ENCODE data around the gene IL17RC. TPM values are rescaled to one million over a fixed set of nuclear protein-coding genes. Genes with fewer than 3 reads are reported as not detected.
A peak's percentile ranks its signal among the peaks of the same experiment; 100 is the strongest.
"Not testable (repeated sequence)": the region's sequence is repeated elsewhere in the genome, so short reads cannot be mapped to it uniquely, and the experiment has no call there.

IL17RC gene
- total RNA-seq, 4 donors from 2014 or later, result 22.3 to 125 (median 123) TPM

GRCh38 chr3:9896755-9897407, 20.0 kb upstream of the IL17RC start:
- peak in 1 of 2 donors; percentile 14 for TF ChIP-seq POLR2A (IDR thresholded peaks at IDR 0.05)
- not testable (repeated sequence) for H3K27me3 ChIP-seq, DNase-seq, H3K4me3 ChIP-seq, H3K9me3 ChIP-seq
- H3K36me3 ChIP-seq, result peaks cover 0 to 13% (median 0%) of the 10 kb centered on the region in 3 donors
- peak overlapping the region in 3 of 4 donors; percentile 38 to 94 (median 90) for H3K27ac ChIP-seq
- peaks cover 0 to 40% (median 1%) of the 10 kb centered on the region in 4 donors for H3K4me1 ChIP-seq

GRCh38 chr3:9897408-9898372, 19.2 kb upstream of the IL17RC start:
- Histone ChIP-seq H3K27me3 (no peaks in the 10 kb centered on the region), H3K4me3 (no peak overlapping the region), H3K9me3 (no peaks in the 10 kb centered on the region), H3K27ac (peak overlapping the region in 3 of 4 donors; percentile 74 to 94 (median 90)), H3K4me1 (peaks cover 0 to 45% (median 4%) of the 10 kb centered on the region in 4 donors), H3K36me3 (peaks cover 0 to 9% (median 0%) of the 10 kb centered on the region in 3 donors)
- peak in 2 of 3 donors; percentile 66 to 83 for DNase-seq
- TF ChIP-seq CTCF (IDR thresholded peaks at IDR 0.05) (no peak), POLR2A (IDR thresholded peaks at IDR 0.05) (peak in 1 of 2 donors; percentile 61)

GRCh38 chr3:9898467-9899241, 18.2 kb upstream of the IL17RC start:
- Histone ChIP-seq H3K9me3 (no peaks in the 10 kb centered on the region), H3K4me1 (peaks cover 0 to 38% (median 4%) of the 10 kb centered on the region in 4 donors), H3K27me3 (no peaks in the 10 kb centered on the region), H3K27ac (peak overlapping the region in 3 of 4 donors; percentile 74 to 94 (median 90)), H3K36me3 (no peaks in the 10 kb centered on the region), H3K4me3 (no peak overlapping the region)
- TF ChIP-seq POLR2A (IDR thresholded peaks at IDR 0.05) (peak in 1 of 2 donors; percentile 40), CTCF (IDR thresholded peaks at IDR 0.05) (peak in 1 of 6 experiments; percentile 5)
- DNase-seq, result peak in 2 of 3 donors; percentile 65 to 69

GRCh38 chr3:9899289-9899791, 17.6 kb upstream of the IL17RC start:
- Histone ChIP-seq H3K9me3 (no peaks in the 10 kb centered on the region), H3K27ac (peak overlapping the region in 3 of 4 donors; percentile 74 to 94 (median 90)), H3K27me3 (no peaks in the 10 kb centered on the region), H3K4me3 (no peak overlapping the region), H3K4me1 (peaks cover 0 to 40% (median 4%) of the 10 kb centered on the region in 4 donors), H3K36me3 (no peaks in the 10 kb centered on the region)
- no peak for DNase-seq
- no peak for TF ChIP-seq CTCF (IDR thresholded peaks at IDR 0.05)
- no peak for TF ChIP-seq POLR2A (IDR thresholded peaks at IDR 0.05)

GRCh38 chr3:9900965-9901415, 15.9 kb upstream of the IL17RC start:
- TF ChIP-seq CTCF (IDR thresholded peaks at IDR 0.05), result peak in 2 of 6 experiments; percentile 8 to 27
- not testable (repeated sequence) for H3K4me3 ChIP-seq, H3K36me3 ChIP-seq, H3K9me3 ChIP-seq, H3K27me3 ChIP-seq
- peak in 1 of 3 donors; percentile 68 for DNase-seq
- Histone ChIP-seq H3K4me1 (peaks cover 0 to 42% (median 4%) of the 10 kb centered on the region in 4 donors), H3K27ac (peak overlapping the region in 2 of 4 donors; percentile 90 to 95)

Data from Peyer's patch (tissue), 4 donors.